SK-N-SH treated with all-trans-retinoic acid at 6 μM for 48 hours (cell line): ENCODE data around the gene OSCAR.

Experiments used
- ATAC-seq: fragments of 200-7000 bp; cut with Tn5 transposase; 3 replicates; pipeline ENCODE4 v1.9.1; 2020; ENCODE audit warnings: mild to moderate bottlenecking, moderate library complexity
- ARNTL ChIP-seq: fragments of 450-650 bp; formaldehyde crosslinking; IDR thresholded peaks from 2 replicates; pipeline ENCODE4 v1.5.0; 2020; ENCODE audit warnings: low read depth, mild to moderate bottlenecking, moderate library complexity, borderline replicate concordance
- CREB5 ChIP-seq: fragments of 250-450 bp; sonication (Bioruptor Pico); IDR thresholded peaks from 2 replicates; pipeline ENCODE4 v1.5.1; 2020; ENCODE audit warnings: low read depth, mild to moderate bottlenecking, moderate library complexity
- CSDC2 ChIP-seq: fragments of 250-450 bp; sonication (Bioruptor Pico); IDR thresholded peaks from 2 replicates; pipeline ENCODE4 v1.5.0; 2020; ENCODE audit warnings: mild to moderate bottlenecking, moderate library complexity
- CSRNP3 ChIP-seq: fragments of 250-450 bp; sonication (Bioruptor Pico); IDR thresholded peaks from 2 replicates; pipeline ENCODE4 v1.5.1; 2021; ENCODE audit warnings: mild to moderate bottlenecking, moderate library complexity
- GLIS3 ChIP-seq: fragments of 250-450 bp; sonication (Bioruptor Pico); IDR thresholded peaks from 2 replicates; pipeline ENCODE4 v1.5.0; 2020; ENCODE audit warnings: mild to moderate bottlenecking, moderate library complexity
- ISL1 ChIP-seq: fragments of 250-450 bp; sonication (Bioruptor Pico); IDR thresholded peaks from 2 replicates; pipeline ENCODE4 v2.1.2; 2022; ENCODE audit warnings: mild to moderate bottlenecking, moderate library complexity
- PATZ1 ChIP-seq: fragments of 250-450 bp; sonication (Bioruptor Pico); IDR thresholded peaks from 2 replicates; pipeline ENCODE4 v1.8.0; 2020; ENCODE audit warnings: mild to moderate bottlenecking, moderate library complexity, borderline replicate concordance
- POU6F1 ChIP-seq: fragments of 250-450 bp; sonication (Bioruptor Pico); IDR thresholded peaks from 2 replicates; pipeline ENCODE4 v1.8.0; 2021; ENCODE audit warnings: low read depth, mild to moderate bottlenecking, moderate library complexity, borderline replicate concordance
- PPARA ChIP-seq: fragments of 250-450 bp; sonication (Bioruptor Pico); IDR thresholded peaks from 2 replicates; pipeline ENCODE4 v1.5.0; 2020; ENCODE audit warnings: mild to moderate bottlenecking, borderline replicate concordance
- SNAI2 ChIP-seq: fragments of 250-450 bp; sonication (Bioruptor Pico); IDR thresholded peaks from 2 replicates; pipeline ENCODE4 v1.5.0; 2020; ENCODE audit warnings: mild to moderate bottlenecking, moderate library complexity
- TCF4 ChIP-seq: fragments of 250-450 bp; sonication (Bioruptor Pico); IDR thresholded peaks from 2 replicates; pipeline ENCODE4 v1.8.0; 2021; ENCODE audit warnings: mild to moderate bottlenecking, moderate library complexity, borderline replicate concordance
- TSHZ2 ChIP-seq: fragments of 250-450 bp; sonication (Bioruptor Pico); IDR thresholded peaks from 2 replicates; pipeline ENCODE4 v1.5.0; 2020; ENCODE audit warnings: mild to moderate bottlenecking, moderate library complexity
- ZC3H10 ChIP-seq: fragments of 250-450 bp; sonication (Bioruptor Pico); IDR thresholded peaks from 2 replicates; pipeline ENCODE4 v1.5.1; 2021; ENCODE audit warnings: mild to moderate bottlenecking, moderate library complexity
- ZFP3 ChIP-seq: fragments of 250-450 bp; sonication (Bioruptor Pico); IDR thresholded peaks from 2 replicates; pipeline ENCODE4 v1.5.0; 2020; ENCODE audit warnings: mild to moderate bottlenecking, moderate library complexity
- ZFP30 ChIP-seq: fragments of 450-650 bp; formaldehyde crosslinking; IDR thresholded peaks from 2 replicates; pipeline ENCODE4 v1.5.0; 2022; ENCODE audit warnings: mild to moderate bottlenecking, moderate library complexity
- ZNF565 ChIP-seq: fragments of 450-650 bp; formaldehyde crosslinking; conservative IDR thresholded peaks from 2 replicates; pipeline ENCODE4 v1.5.0; 2020; ENCODE audit warnings: low read depth, mild to moderate bottlenecking, moderate library complexity
- ZNF8 ChIP-seq: fragments of 450-650 bp; formaldehyde crosslinking; IDR thresholded peaks from 2 replicates; pipeline ENCODE4 v1.5.0; 2020; ENCODE audit warnings: mild to moderate bottlenecking, moderate library complexity

OSCAR gene

GRCh38 chr19:54047616-54048015 is 53.0 kb downstream of the OSCAR start (continued):
- no peak for TF ChIP-seq POU6F1 (CRISPR knock-in tag)

GRCh38 chr19:54045771-54046170 is 54.8 kb downstream of the OSCAR start:
- no peak for TF ChIP-seq CSRNP3 (CRISPR knock-in tag)
- no peak for TF ChIP-seq CREB5
- no peak for TF ChIP-seq PPARA (CRISPR knock-in tag)
- TF ChIP-seq TCF4, result no peak
- TF ChIP-seq ARNTL (CRISPR knock-in tag), result no peak
- no peak for TF ChIP-seq TSHZ2 (CRISPR knock-in tag)
- no peak for TF ChIP-seq POU6F1 (CRISPR knock-in tag)
- no peak for TF ChIP-seq ZFP3
- TF ChIP-seq ISL1 (CRISPR knock-in tag), result no peak
- TF ChIP-seq CSDC2 (CRISPR knock-in tag), result no peak
- TF ChIP-seq GLIS3 (CRISPR knock-in tag), result no peak
- TF ChIP-seq ZNF8 (CRISPR knock-in tag), result no peak
- TF ChIP-seq SNAI2 (CRISPR knock-in tag), result no peak
- no peak for TF ChIP-seq ZNF565 (CRISPR knock-in tag)
- no peak for TF ChIP-seq ZFP30 (CRISPR knock-in tag)
- TF ChIP-seq ZC3H10 (CRISPR knock-in tag), result no peak
- TF ChIP-seq PATZ1 (CRISPR knock-in tag), result no peak
- TF ChIP-seq, all 23 proteins: peak for 0
- ATAC-seq, result no peak
